ENCODE measurements around the gene TMC5. TPM values are rescaled to one million over a fixed set of nuclear protein-coding genes. Genes with fewer than 3 reads are reported as not detected.

The TMC5 gene
- total and polyA plus RNA-seq, 4 donors = 0.50 to 1.2 (median 0.83) TPM

GRCh38 chr16:19486051-19486450 is 68.4 kb downstream of the TMC5 start:
- Histone ChIP-seq H3K27me3 (ENCODE audit: control insufficient read depth in 4 of 4, insufficient read depth in 4 of 4, low read length in 3 of 4) (no peaks in the 10 kb centered on the region), H3K4me3 (ENCODE audit: low read depth in 1 of 3, low read length in 3 of 3) (no peak overlapping the region), H3K27ac (ENCODE audit: low read depth in 1 of 2, low read length in 2 of 2) (no peak overlapping the region), H3K9ac (ENCODE audit: low read depth in 1 of 2, low read length in 2 of 2) (no peak overlapping the region), H3K36me3 (ENCODE audit: control insufficient read depth in 4 of 4, insufficient read depth in 3 of 4, low read depth in 1 of 4, low read length in 3 of 4) (no peaks in the 10 kb centered on the region), H3K9me3 (ENCODE audit: control insufficient read depth in 4 of 4, low read length in 3 of 4) (no peaks in the 10 kb centered on the region), H3K4me1 (ENCODE audit: control insufficient read depth in 4 of 4, insufficient read depth in 4 of 4, low read length in 3 of 4) (peaks cover 0 to 5% (median 0%) of the 10 kb centered on the region in 4 donors)
- DNase-seq (ENCODE audit: low spot score) = no peak
- TF ChIP-seq TAF1 (conservative IDR thresholded peaks at IDR 0.05) (no peak), NR2F2 (IDR thresholded peaks at IDR 0.05) (no peak), EGR1 (IDR thresholded peaks at IDR 0.05; ENCODE audit: low read depth in 2 of 2) (no peak), GABPA (IDR thresholded peaks at IDR 0.05 in 1 of 2, conservative IDR thresholded peaks at IDR 0.05 in 1 of 2) (no peak)
- TF ChIP-seq, protein P1, sequence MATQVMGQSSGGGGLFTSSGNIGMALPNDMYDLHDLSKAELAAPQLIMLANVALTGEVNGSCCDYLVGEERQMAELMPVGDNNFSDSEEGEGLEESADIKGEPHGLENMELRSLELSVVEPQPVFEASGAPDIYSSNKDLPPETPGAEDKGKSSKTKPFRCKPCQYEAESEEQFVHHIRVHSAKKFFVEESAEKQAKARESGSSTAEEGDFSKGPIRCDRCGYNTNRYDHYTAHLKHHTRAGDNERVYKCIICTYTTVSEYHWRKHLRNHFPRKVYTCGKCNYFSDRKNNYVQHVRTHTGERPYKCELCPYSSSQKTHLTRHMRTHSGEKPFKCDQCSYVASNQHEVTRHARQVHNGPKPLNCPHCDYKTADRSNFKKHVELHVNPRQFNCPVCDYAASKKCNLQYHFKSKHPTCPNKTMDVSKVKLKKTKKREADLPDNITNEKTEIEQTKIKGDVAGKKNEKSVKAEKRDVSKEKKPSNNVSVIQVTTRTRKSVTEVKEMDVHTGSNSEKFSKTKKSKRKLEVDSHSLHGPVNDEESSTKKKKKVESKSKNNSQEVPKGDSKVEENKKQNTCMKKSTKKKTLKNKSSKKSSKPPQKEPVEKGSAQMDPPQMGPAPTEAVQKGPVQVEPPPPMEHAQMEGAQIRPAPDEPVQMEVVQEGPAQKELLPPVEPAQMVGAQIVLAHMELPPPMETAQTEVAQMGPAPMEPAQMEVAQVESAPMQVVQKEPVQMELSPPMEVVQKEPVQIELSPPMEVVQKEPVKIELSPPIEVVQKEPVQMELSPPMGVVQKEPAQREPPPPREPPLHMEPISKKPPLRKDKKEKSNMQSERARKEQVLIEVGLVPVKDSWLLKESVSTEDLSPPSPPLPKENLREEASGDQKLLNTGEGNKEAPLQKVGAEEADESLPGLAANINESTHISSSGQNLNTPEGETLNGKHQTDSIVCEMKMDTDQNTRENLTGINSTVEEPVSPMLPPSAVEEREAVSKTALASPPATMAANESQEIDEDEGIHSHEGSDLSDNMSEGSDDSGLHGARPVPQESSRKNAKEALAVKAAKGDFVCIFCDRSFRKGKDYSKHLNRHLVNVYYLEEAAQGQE (IDR thresholded peaks at IDR 0.05) = no peak
- TF ChIP-seq, protein P2, sequence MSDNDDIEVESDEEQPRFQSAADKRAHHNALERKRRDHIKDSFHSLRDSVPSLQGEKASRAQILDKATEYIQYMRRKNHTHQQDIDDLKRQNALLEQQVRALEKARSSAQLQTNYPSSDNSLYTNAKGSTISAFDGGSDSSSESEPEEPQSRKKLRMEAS (IDR thresholded peaks at IDR 0.05) = no peak
- 82% methylated on average over 4 of the region's 4 CpGs for WGBS

DNA sequence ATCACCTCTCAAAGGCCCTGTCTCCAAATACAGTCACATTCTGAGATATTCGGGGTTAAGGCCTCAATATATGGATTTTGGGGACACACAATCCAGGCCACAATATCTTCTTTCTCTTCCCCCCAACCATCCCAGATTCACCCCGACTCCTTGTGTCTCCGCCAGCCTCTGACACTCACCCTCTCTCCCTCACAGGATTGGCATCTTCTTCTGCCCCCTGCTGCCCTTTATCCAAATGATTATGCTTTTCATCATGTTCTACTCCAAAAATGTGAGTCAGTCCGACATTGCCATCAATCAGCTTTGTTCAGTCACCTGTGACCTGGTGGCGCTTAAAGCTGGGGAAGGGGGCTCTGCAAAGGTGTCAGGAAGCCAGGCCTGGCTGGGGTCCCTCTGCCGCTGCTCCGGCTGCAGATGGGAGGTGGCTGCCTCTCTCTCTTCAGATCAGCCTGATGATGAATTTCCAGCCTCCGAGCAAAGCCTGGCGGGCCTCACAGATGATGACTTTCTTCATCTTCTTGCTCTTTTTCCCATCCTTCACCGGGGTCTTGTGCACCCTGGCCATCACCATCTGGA is 69.2 kb downstream of the TMC5 start:
- TF ChIP-seq FOXA1 (IDR thresholded peaks at IDR 0.05) (no peak), RAD21 (IDR thresholded peaks at IDR 0.05) (peak in 1 of 2 donors; percentile 34)
- no peak overlapping the region for H3K4me3 ChIP-seq (ENCODE audit: low read depth in 1 of 3, low read length in 3 of 3)

GRCh38 chr16:19488213-19488640 is 70.5 kb downstream of the TMC5 start:
- Histone ChIP-seq H3K4me3 (ENCODE audit: low read depth in 1 of 3, low read length in 3 of 3) (no peak overlapping the region), H3K27ac (ENCODE audit: low read depth in 1 of 2, low read length in 2 of 2) (peak overlapping the region in 1 of 2 donors; percentile 1), H3K9ac (ENCODE audit: low read depth in 1 of 2, low read length in 2 of 2) (no peak overlapping the region), H3K4me1 (ENCODE audit: control insufficient read depth in 4 of 4, insufficient read depth in 4 of 4, low read length in 3 of 4) (peaks cover 0 to 5% (median 0%) of the 10 kb centered on the region in 4 donors), H3K27me3 (ENCODE audit: control insufficient read depth in 4 of 4, insufficient read depth in 4 of 4, low read length in 3 of 4) (no peaks in the 10 kb centered on the region), H3K36me3 (ENCODE audit: control insufficient read depth in 4 of 4, insufficient read depth in 3 of 4, low read depth in 1 of 4, low read length in 3 of 4) (no peaks in the 10 kb centered on the region), H3K9me3 (ENCODE audit: control insufficient read depth in 4 of 4, low read length in 3 of 4) (no peaks in the 10 kb centered on the region)
- WGBS = 67% methylated on average over 4 of the region's 4 CpGs
- peak; percentile 69 for DNase-seq (ENCODE audit: low spot score)
- TF ChIP-seq HNF4A (conservative IDR thresholded peaks at IDR 0.05) = peak; percentile 58 to 74
- TF ChIP-seq EGR1 (IDR thresholded peaks at IDR 0.05; ENCODE audit: low read depth in 2 of 2) = no peak
- no peak for TF ChIP-seq RAD21 (IDR thresholded peaks at IDR 0.05)
- peak in 1 of 2 donors; percentile 11 for TF ChIP-seq RXRA (IDR thresholded peaks at IDR 0.05)
- peak; percentile 76 for TF ChIP-seq SP1 (IDR thresholded peaks at IDR 0.05)
- TF ChIP-seq NR2F2 (IDR thresholded peaks at IDR 0.05) = no peak
- TF ChIP-seq, protein P3, sequence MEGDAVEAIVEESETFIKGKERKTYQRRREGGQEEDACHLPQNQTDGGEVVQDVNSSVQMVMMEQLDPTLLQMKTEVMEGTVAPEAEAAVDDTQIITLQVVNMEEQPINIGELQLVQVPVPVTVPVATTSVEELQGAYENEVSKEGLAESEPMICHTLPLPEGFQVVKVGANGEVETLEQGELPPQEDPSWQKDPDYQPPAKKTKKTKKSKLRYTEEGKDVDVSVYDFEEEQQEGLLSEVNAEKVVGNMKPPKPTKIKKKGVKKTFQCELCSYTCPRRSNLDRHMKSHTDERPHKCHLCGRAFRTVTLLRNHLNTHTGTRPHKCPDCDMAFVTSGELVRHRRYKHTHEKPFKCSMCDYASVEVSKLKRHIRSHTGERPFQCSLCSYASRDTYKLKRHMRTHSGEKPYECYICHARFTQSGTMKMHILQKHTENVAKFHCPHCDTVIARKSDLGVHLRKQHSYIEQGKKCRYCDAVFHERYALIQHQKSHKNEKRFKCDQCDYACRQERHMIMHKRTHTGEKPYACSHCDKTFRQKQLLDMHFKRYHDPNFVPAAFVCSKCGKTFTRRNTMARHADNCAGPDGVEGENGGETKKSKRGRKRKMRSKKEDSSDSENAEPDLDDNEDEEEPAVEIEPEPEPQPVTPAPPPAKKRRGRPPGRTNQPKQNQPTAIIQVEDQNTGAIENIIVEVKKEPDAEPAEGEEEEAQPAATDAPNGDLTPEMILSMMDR (IDR thresholded peaks at IDR 0.05; ENCODE audit: low read depth, low read length, missing input control) = no peak
- TF ChIP-seq HNF4G (IDR thresholded peaks at IDR 0.05) = peak; percentile 53
- TF ChIP-seq FOXA1 (IDR thresholded peaks at IDR 0.05) = no peak
- no peak for TF ChIP-seq YY1 (IDR thresholded peaks at IDR 0.05)
- no peak for TF ChIP-seq GABPA (IDR thresholded peaks at IDR 0.05 in 1 of 2, conservative IDR thresholded peaks at IDR 0.05 in 1 of 2)

More for the DNA sequence above, 69.2 kb downstream of the TMC5 start:
- H3K27ac ChIP-seq (ENCODE audit: low read depth in 1 of 2, low read length in 2 of 2) = no peak overlapping the region
- no peaks in the 10 kb centered on the region for H3K36me3 ChIP-seq (ENCODE audit: control insufficient read depth in 4 of 4, insufficient read depth in 3 of 4, low read depth in 1 of 4, low read length in 3 of 4)
- no peak overlapping the region for H3K9ac ChIP-seq (ENCODE audit: low read depth in 1 of 2, low read length in 2 of 2)
- H3K27me3 ChIP-seq (ENCODE audit: control insufficient read depth in 4 of 4, insufficient read depth in 4 of 4, low read length in 3 of 4) = no peaks in the 10 kb centered on the region
- WGBS = 92% methylated on average over 10 of the region's 10 CpGs
- peaks cover 0 to 5% (median 0%) of the 10 kb centered on the region in 4 donors for H3K4me1 ChIP-seq (ENCODE audit: control insufficient read depth in 4 of 4, insufficient read depth in 4 of 4, low read length in 3 of 4)
- H3K9me3 ChIP-seq (ENCODE audit: control insufficient read depth in 4 of 4, low read length in 3 of 4) = no peaks in the 10 kb centered on the region
- DNase-seq (ENCODE audit: low spot score) = no peak

Measured in liver (tissue), 9 donors.